SJSA1 (cell line): ENCODE measurements around the gene RANBP9. TPM values are rescaled to one million over a fixed set of nuclear protein-coding genes. Genes with fewer than 3 reads are reported as not detected.

Source experiments
- DNase-seq, 2 experiments: peaks; one replicate each; pipeline ENCODE4 v3.0.0-alpha.2; 2015 to 2020; ENCODE audit warnings: low spot score in 2 of 2, low read depth in 1 of 2
- H3K27ac ChIP-seq: fragments of 250-450 bp; sonication (Bioruptor Pico); 2 replicates; pipeline ENCODE4 v1.5.1; 2020; ENCODE audit warnings: mild to moderate bottlenecking, moderate library complexity
- H3K27me3 ChIP-seq: fragments of 250-450 bp; sonication (Bioruptor Pico); replicated peaks from 2 replicates; pipeline ENCODE4 v1.5.1; 2020; ENCODE audit warnings: mild to moderate bottlenecking, moderate library complexity
- H3K36me3 ChIP-seq: fragments of 250-450 bp; sonication (Bioruptor Pico); 2 replicates; pipeline ENCODE4 v1.5.1; 2020; ENCODE audit warnings: mild to moderate bottlenecking
- H3K4me1 ChIP-seq: fragments of 250-450 bp; sonication (Bioruptor Pico); replicated peaks from 2 replicates; pipeline ENCODE4 v1.6.1; 2021; ENCODE audit warnings: mild to moderate bottlenecking
- H3K4me3 ChIP-seq: fragments of 250-450 bp; sonication (Bioruptor Pico); 2 replicates; pipeline ENCODE4 v1.5.1; 2020; ENCODE audit warnings: mild to moderate bottlenecking
- H3K9me3 ChIP-seq: fragments of 250-450 bp; sonication (Bioruptor Pico); replicated peaks from 2 replicates; pipeline ENCODE4 v1.5.1; 2020; ENCODE audit warnings: mild to moderate bottlenecking
- total RNA-seq: library from RNA; depleted of rRNA; stranded (reverse); fragments of >200 nt; shearing (Covaris generic); gene quantifications from 2 replicates; pipeline ENCODE4 v1.2.3, GENCODE V29; 2014

The RANBP9 gene
- total RNA-seq, 1 experiment from 2014 or later: 38.5 TPM

GRCh38 chr6:13666194-13667105, 45.2 kb downstream of the RANBP9 start:
- no peak overlapping the region for H3K4me3 ChIP-seq
- H3K27me3 ChIP-seq: no peaks in the 10 kb centered on the region
- H3K27ac ChIP-seq: no peak overlapping the region
- H3K9me3 ChIP-seq: no peaks in the 10 kb centered on the region
- H3K36me3 ChIP-seq: no peaks in the 10 kb centered on the region
- DNase-seq: no peak
- peaks cover 6% of the 10 kb centered on the region; the same call in 1 of the 2 replicates for H3K4me1 ChIP-seq

- no peak for DNase-seq
- Histone ChIP-seq H3K4me3 (no peak overlapping the region), H3K9me3 (no peaks in the 10 kb centered on the region), H3K36me3 (no peaks in the 10 kb centered on the region), H3K4me1 (peaks cover 6% of the 10 kb centered on the region; the same call in 1 of the 2 replicates), H3K27me3 (no peaks in the 10 kb centered on the region), H3K27ac (no peak overlapping the region)
These were observed 46.8 kb downstream of the RANBP9 start for GRCh38 chr6:13664703-13665352.

GRCh38 chr6:13663986-13664385, 47.6 kb downstream of the RANBP9 start:
- Histone ChIP-seq H3K27me3 (no peaks in the 10 kb centered on the region), H3K36me3 (no peaks in the 10 kb centered on the region), H3K27ac (no peak overlapping the region), H3K4me1 (peaks cover 6% of the 10 kb centered on the region; the same call in 1 of the 2 replicates), H3K4me3 (no peak overlapping the region), H3K9me3 (no peaks in the 10 kb centered on the region)
- no peak for DNase-seq

GRCh38 chr6:13662651-13663334, 48.8 kb downstream of the RANBP9 start:
- DNase-seq: no peak

GRCh38 chr6:13661647-13662046, 50.0 kb downstream of the RANBP9 start:
- Histone ChIP-seq H3K27me3 (no peaks in the 10 kb centered on the region), H3K9me3 (no peaks in the 10 kb centered on the region), H3K27ac (no peak overlapping the region), H3K36me3 (peaks cover 4% of the 10 kb centered on the region; the same call in 1 of the 2 replicates), H3K4me1 (peaks cover 1% of the 10 kb centered on the region; the same call in 1 of the 2 replicates), H3K4me3 (no peak overlapping the region)
- DNase-seq: no peak

More at GRCh38 chr6:13662651-13663334, 48.8 kb downstream of the RANBP9 start:
- no peaks in the 10 kb centered on the region for H3K9me3 ChIP-seq
- H3K27me3 ChIP-seq: no peaks in the 10 kb centered on the region
- no peak overlapping the region for H3K27ac ChIP-seq
- H3K4me3 ChIP-seq: no peak overlapping the region
- H3K36me3 ChIP-seq: no peaks in the 10 kb centered on the region
- H3K4me1 ChIP-seq: peaks cover 6% of the 10 kb centered on the region; the same call in 1 of the 2 replicates

GRCh38 chr6:13660893-13661292, 50.7 kb downstream of the RANBP9 start:
- Histone ChIP-seq H3K27ac (no peak overlapping the region), H3K27me3 (no peaks in the 10 kb centered on the region), H3K9me3 (no peaks in the 10 kb centered on the region), H3K4me3 (no peak overlapping the region), H3K4me1 (no peaks in the 10 kb centered on the region), H3K36me3 (peaks cover 5% of the 10 kb centered on the region; the same call in 1 of the 2 replicates)
- no peak for DNase-seq

GRCh38 chr6:13660273-13660672, 51.4 kb downstream of the RANBP9 start:
- H3K27ac ChIP-seq: no peak overlapping the region
- no peak overlapping the region for H3K4me3 ChIP-seq
- peaks cover 5% of the 10 kb centered on the region; the same call in 1 of the 2 replicates for H3K36me3 ChIP-seq
- no peak for DNase-seq
- H3K9me3 ChIP-seq: no peaks in the 10 kb centered on the region
- H3K4me1 ChIP-seq: no peaks in the 10 kb centered on the region
- H3K27me3 ChIP-seq: no peaks in the 10 kb centered on the region

- no peaks in the 10 kb centered on the region for H3K9me3 ChIP-seq
- DNase-seq: no peak
- H3K4me3 ChIP-seq: no peak overlapping the region
- H3K4me1 ChIP-seq: no peaks in the 10 kb centered on the region
- H3K27ac ChIP-seq: no peak overlapping the region
- no peaks in the 10 kb centered on the region for H3K27me3 ChIP-seq
- H3K36me3 ChIP-seq: peaks cover 21% of the 10 kb centered on the region
These were observed 55.9 kb downstream of the RANBP9 start for GRCh38 chr6:13655700-13656099.

- Histone ChIP-seq H3K27ac (no peak overlapping the region), H3K36me3 (peaks cover 26% of the 10 kb centered on the region), H3K27me3 (no peaks in the 10 kb centered on the region), H3K4me3 (no peak overlapping the region), H3K4me1 (no peaks in the 10 kb centered on the region), H3K9me3 (no peaks in the 10 kb centered on the region)
- DNase-seq: no peak
These were observed 57.1 kb downstream of the RANBP9 start for GRCh38 chr6:13654496-13654895.

- Histone ChIP-seq H3K9me3 (no peaks in the 10 kb centered on the region), H3K4me1 (no peaks in the 10 kb centered on the region), H3K36me3 (peaks cover 26% of the 10 kb centered on the region), H3K27me3 (no peaks in the 10 kb centered on the region), H3K27ac (no peak overlapping the region), H3K4me3 (no peak overlapping the region)
- DNase-seq: no peak
These were observed 58.3 kb downstream of the RANBP9 start for GRCh38 chr6:13653296-13653695.

- H3K36me3 ChIP-seq: peaks cover 13% of the 10 kb centered on the region
- no peaks in the 10 kb centered on the region for H3K9me3 ChIP-seq
- no peak overlapping the region for H3K27ac ChIP-seq
- no peak for DNase-seq
- H3K4me1 ChIP-seq: no peaks in the 10 kb centered on the region
- H3K4me3 ChIP-seq: no peak overlapping the region
- no peaks in the 10 kb centered on the region for H3K27me3 ChIP-seq
These were observed 62.2 kb downstream of the RANBP9 start for GRCh38 chr6:13649393-13649792.

GRCh38 chr6:13648850-13649249, 62.8 kb downstream of the RANBP9 start:
- no peaks in the 10 kb centered on the region for H3K4me1 ChIP-seq
- DNase-seq: no peak
- no peak overlapping the region for H3K4me3 ChIP-seq
- no peaks in the 10 kb centered on the region for H3K9me3 ChIP-seq
- H3K27me3 ChIP-seq: no peaks in the 10 kb centered on the region
- H3K36me3 ChIP-seq: peaks cover 15% of the 10 kb centered on the region
- no peak overlapping the region for H3K27ac ChIP-seq

- no peak for DNase-seq
- Histone ChIP-seq H3K27ac (no peak overlapping the region), H3K4me1 (no peaks in the 10 kb centered on the region)
These were observed 68.5 kb downstream of the RANBP9 start for GRCh38 chr6:13643125-13643524.

More at GRCh38 chr6:13643125-13643524, 68.5 kb downstream of the RANBP9 start:
- Histone ChIP-seq H3K4me3 (no peak overlapping the region), H3K36me3 (peaks cover 40% of the 10 kb centered on the region), H3K27me3 (no peaks in the 10 kb centered on the region), H3K9me3 (no peaks in the 10 kb centered on the region)
